ENCODE measurements around the gene STRN3. TPM values are rescaled to one million over a fixed set of nuclear protein-coding genes. Genes with fewer than 3 reads are reported as not detected.
"Not testable (repeated sequence)": the region's sequence is repeated elsewhere in the genome, so short reads cannot be mapped to it uniquely, and the experiment has no call there.

The STRN3 gene
- total RNA-seq, 1 donor from 2014 or later: 35.0 TPM

- intact Hi-C loops (cut with DNase I): no loop called here
- Histone ChIP-seq H3K27me3 (no peaks in the 10 kb centered on the region), H3K4me3 (no peak overlapping the region), H3K36me3 (no peaks in the 10 kb centered on the region), H3K27ac (no peak overlapping the region), H3K9me3 (no peaks in the 10 kb centered on the region), H3K4me1 (peaks cover 10% of the 10 kb centered on the region)
- no peak for TF ChIP-seq CTCF (IDR thresholded peaks at IDR 0.05)
- DNase-seq (no peak), ATAC-seq (no peak)
Measured at GRCh38 chr14:31057035-31057434, 30.9 kb upstream of the STRN3 start.

GRCh38 chr14:31052905-31053586 lies 26.9 kb upstream of the STRN3 start:
- H3K9me3 ChIP-seq; DNase-seq; H3K36me3 ChIP-seq; intact Hi-C loops (cut with DNase I); H3K4me3 ChIP-seq; H3K4me1 ChIP-seq; H3K27me3 ChIP-seq; H3K27ac ChIP-seq: not testable (repeated sequence)
- peak; percentile 38 for ATAC-seq

- Histone ChIP-seq H3K27ac (no peak overlapping the region), H3K4me3 (no peak overlapping the region), H3K36me3 (no peaks in the 10 kb centered on the region), H3K27me3 (no peaks in the 10 kb centered on the region), H3K9me3 (no peaks in the 10 kb centered on the region), H3K4me1 (peaks cover 4% of the 10 kb centered on the region)
- intact Hi-C loops (cut with DNase I): no loop called here
- no peak for ATAC-seq
- TF ChIP-seq CTCF (IDR thresholded peaks at IDR 0.05): no peak
- no peak for DNase-seq
Measured at GRCh38 chr14:31051511-31051910, 25.3 kb upstream of the STRN3 start.

GRCh38 chr14:31051023-31051422 lies 24.8 kb upstream of the STRN3 start:
- H3K36me3 ChIP-seq: no peaks in the 10 kb centered on the region
- H3K27me3 ChIP-seq: no peaks in the 10 kb centered on the region
- peaks cover 4% of the 10 kb centered on the region for H3K4me1 ChIP-seq
- no peak for TF ChIP-seq CTCF (IDR thresholded peaks at IDR 0.05)
- H3K27ac ChIP-seq: no peak overlapping the region
- DNase-seq: no peak
- ATAC-seq: no peak
- intact Hi-C loops (cut with DNase I): no loop called here
- H3K4me3 ChIP-seq: no peak overlapping the region
- no peaks in the 10 kb centered on the region for H3K9me3 ChIP-seq

- no peak overlapping the region for H3K27ac ChIP-seq
- peak; percentile 59 for ATAC-seq
- DNase-seq: no peak
Measured at GRCh38 chr14:31047503-31047902, 21.3 kb upstream of the STRN3 start.

More at GRCh38 chr14:31047503-31047902, 21.3 kb upstream of the STRN3 start:
- H3K9me3 ChIP-seq: no peaks in the 10 kb centered on the region
- no peak for TF ChIP-seq CTCF (IDR thresholded peaks at IDR 0.05)
- H3K27me3 ChIP-seq: no peaks in the 10 kb centered on the region
- no peak overlapping the region for H3K4me3 ChIP-seq
- H3K36me3 ChIP-seq: no peaks in the 10 kb centered on the region
- intact Hi-C loops (cut with DNase I): no loop called here
- H3K4me1 ChIP-seq: peaks cover 4% of the 10 kb centered on the region

Data from upper lobe of right lung (tissue), 1 donor.